Stomach (tissue), 4 donors: ENCODE results near the gene OR10T2.

Experiments
- CTCF ChIP-seq, 7 experiments: fragments of 450-650 bp in 4 of 7; fragments of 200-600 bp in 3 of 7; sonication (generic) in 3 of 7; IDR thresholded peaks; one replicate each; pipeline ENCODE4 v1.5.1; 2016 to 2019; ENCODE audit warnings: antibody characterized with exemption in 7 of 7, control low read depth in 2 of 7, mild to moderate bottlenecking in 1 of 7
- EP300 ChIP-seq: sonication (generic); formaldehyde crosslinking; IDR thresholded peaks from one replicate; pipeline ENCODE4 v1.6.1; 2017; ENCODE audit warnings: antibody characterized with exemption

- TF ChIP-seq CTCF (IDR thresholded peaks at IDR 0.05): no peak
- TF ChIP-seq EP300: no peak
Observed at GRCh38 chr1:158366783-158367182, 32.5 kb downstream of the OR10T2 start.
